WTC11 (cell line): ENCODE data around the gene NLRP6. TPM values are rescaled to one million over a fixed set of nuclear protein-coding genes. Genes with fewer than 3 reads are reported as not detected.

Experiments used
- ATAC-seq: fragments of 200-7000 bp; cut with Tn5 transposase; 2 replicates; pipeline ENCODE4 v1.10.0; 2021; ENCODE audit warnings: mild to moderate bottlenecking, moderate library complexity
- CTCF ChIA-PET: fragments of 300-600 bp; sonication (Branson Sonifier 250); formaldehyde crosslinking; loops from one replicate; lab custom pipeline; 2021; ENCODE audit warnings: antibody characterized with exemption; lab: Charles Lee
- POLR2A ChIA-PET: fragments of 350-600 bp; sonication (Branson Sonifier 250); formaldehyde crosslinking; loops from one replicate; lab custom pipeline; 2021; ENCODE audit warnings: antibody characterized with exemption; lab: Charles Lee
- DNase-seq: peaks from one replicate; pipeline ENCODE4 v3.0.0; 2021; ENCODE audit warnings: low spot score
- H3K27ac Mint-ChIP-seq: 2 replicates; pipeline ENCODE4 v1.8.0; 2021; ENCODE audit warnings: mixed read lengths
- H3K27me3 Mint-ChIP-seq: 2 replicates; pipeline ENCODE4 v1.8.0; 2021; ENCODE audit warnings: low read depth, mild to moderate bottlenecking, moderate library complexity, mixed read lengths
- H3K36me3 Mint-ChIP-seq: 2 replicates; pipeline ENCODE4 v1.8.0; 2021; ENCODE audit warnings: mixed read lengths
- H3K4me1 Mint-ChIP-seq: 2 replicates; pipeline ENCODE4 v1.8.0; 2022; ENCODE audit warnings: mixed read lengths
- H3K4me3 Mint-ChIP-seq: 2 replicates; pipeline ENCODE4 v1.8.0; 2021; ENCODE audit warnings: mild to moderate bottlenecking, moderate library complexity, mixed read lengths
- H3K9me3 Mint-ChIP-seq: 2 replicates; pipeline ENCODE4 v1.8.0; 2021; ENCODE audit warnings: mixed read lengths
- ARID4B ChIP-seq: sonication (generic); formaldehyde crosslinking; IDR thresholded peaks from 2 replicates; pipeline ENCODE4 v1.8.0; 2023; ENCODE audit warnings: missing genetic modification reagents, mild to moderate bottlenecking, borderline replicate concordance
- CDX4 ChIP-seq: fragments of 250-450 bp; sonication (Bioruptor Pico); IDR thresholded peaks from 2 replicates; pipeline ENCODE4 v1.9.0; 2021; ENCODE audit warnings: moderate library complexity, mild to moderate bottlenecking, inconsistent platforms, borderline replicate concordance
- E2F5 ChIP-seq: sonication (generic); formaldehyde crosslinking; IDR thresholded peaks from 2 replicates; pipeline ENCODE4 v1.8.1; 2022; ENCODE audit warnings: mild to moderate bottlenecking, moderate library complexity, missing genetic modification reagents
- EMX1 ChIP-seq: fragments of 250-450 bp; sonication (Bioruptor Pico); IDR thresholded peaks from 2 replicates; pipeline ENCODE4 v1.8.0; 2021; ENCODE audit warnings: mild to moderate bottlenecking
- ERG ChIP-seq: fragments of 250-450 bp; sonication (Bioruptor Pico); IDR thresholded peaks from 2 replicates; pipeline ENCODE4 v1.8.0; 2021; ENCODE audit warnings: mild to moderate bottlenecking
- FOXK1 ChIP-seq: sonication (generic); formaldehyde crosslinking; IDR thresholded peaks from 2 replicates; pipeline ENCODE4 v1.8.0; 2022; ENCODE audit warnings: mild to moderate bottlenecking, moderate library complexity, missing genetic modification reagents
- GTF2I ChIP-seq: fragments of 250-450 bp; sonication (Bioruptor Pico); conservative IDR thresholded peaks from 2 replicates; pipeline ENCODE4 v1.4.0; 2021; ENCODE audit warnings: mild to moderate bottlenecking
- JAZF1 ChIP-seq: fragments of 250-450 bp; sonication (Bioruptor Pico); IDR thresholded peaks from 2 replicates; pipeline ENCODE4 v1.9.0; 2021; ENCODE audit warnings: moderate library complexity, mild to moderate bottlenecking, inconsistent platforms
- MAX ChIP-seq: sonication (generic); formaldehyde crosslinking; IDR thresholded peaks from 2 replicates; pipeline ENCODE4 v1.8.0; 2022; ENCODE audit warnings: mild to moderate bottlenecking, missing genetic modification reagents
- MLX ChIP-seq: sonication (generic); formaldehyde crosslinking; IDR thresholded peaks from 2 replicates; pipeline ENCODE4 v1.8.1; 2023; ENCODE audit warnings: mild to moderate bottlenecking, missing genetic modification reagents, moderate library complexity
- NR3C1 ChIP-seq: sonication (generic); formaldehyde crosslinking; conservative IDR thresholded peaks from 2 replicates; pipeline ENCODE4 v1.8.1; 2023; ENCODE audit warnings: low read depth, mild to moderate bottlenecking, missing genetic modification reagents
- SMAD3 ChIP-seq: sonication (generic); formaldehyde crosslinking; IDR thresholded peaks from 2 replicates; pipeline ENCODE4 v1.8.0; 2022; ENCODE audit warnings: missing genetic modification reagents, mild to moderate bottlenecking, borderline replicate concordance
- SOX15 ChIP-seq: fragments of 250-450 bp; sonication (Bioruptor Pico); IDR thresholded peaks from 2 replicates; pipeline ENCODE4 v1.9.0; 2021; ENCODE audit warnings: mild to moderate bottlenecking
- SP1 ChIP-seq: sonication (generic); formaldehyde crosslinking; conservative IDR thresholded peaks from 2 replicates; pipeline ENCODE4 v1.8.1; 2022; ENCODE audit warnings: missing genetic modification reagents
- TCF7 ChIP-seq: sonication (generic); formaldehyde crosslinking; IDR thresholded peaks from 2 replicates; pipeline ENCODE4 v1.8.0; 2022; ENCODE audit warnings: mild to moderate bottlenecking, low read depth, missing genetic modification reagents, moderate library complexity
- ZBTB43 ChIP-seq: sonication (generic); formaldehyde crosslinking; IDR thresholded peaks from 2 replicates; pipeline ENCODE4 v1.8.1; 2023; ENCODE audit warnings: mild to moderate bottlenecking, missing genetic modification reagents
- ZNF121 ChIP-seq: sonication (generic); formaldehyde crosslinking; IDR thresholded peaks from 2 replicates; pipeline ENCODE4 v1.8.0; 2023; ENCODE audit warnings: missing genetic modification reagents
- ZNF232 ChIP-seq: sonication (generic); formaldehyde crosslinking; IDR thresholded peaks from 2 replicates; pipeline ENCODE4 v1.8.0; 2022; ENCODE audit warnings: mild to moderate bottlenecking, missing genetic modification reagents
- ZNF416 ChIP-seq: fragments of 250-450 bp; sonication (Bioruptor Pico); IDR thresholded peaks from 2 replicates; pipeline ENCODE4 v1.9.0; 2021; ENCODE audit warnings: mild to moderate bottlenecking, inconsistent platforms
- ZNF423 ChIP-seq: fragments of 250-450 bp; sonication (Bioruptor Pico); IDR thresholded peaks from 2 replicates; pipeline ENCODE4 v2.1.2; 2022; ENCODE audit warnings: mild to moderate bottlenecking, moderate library complexity
- ZNF671 ChIP-seq: fragments of 250-450 bp; sonication (Bioruptor Pico); IDR thresholded peaks from 2 replicates; pipeline ENCODE4 v1.8.0; 2021; ENCODE audit warnings: mild to moderate bottlenecking
- total RNA-seq: library from RNA; stranded (reverse); gene quantifications from 3 replicates; pipeline ENCODE4 v1.2.3, GENCODE V29; 2021
- TF ChIP-seq, protein P1 (sequence below): fragments of 250-450 bp; sonication (Bioruptor Pico); IDR thresholded peaks from 2 replicates; pipeline ENCODE4 v1.9.0; 2021; ENCODE audit warnings: mild to moderate bottlenecking

NLRP6 gene
- total RNA-seq, 1 experiment from 2014 or later, result 0.09 TPM

GRCh38 chr11:299081-299891 is 21.1 kb downstream of the NLRP6 start, which contains the start of gene IFITM5:
TSS of gene IFITM5 (minus strand) at chr11:299526. CDS start at chr11:299490, 36 bp downstream.
- ChIA-PET CTCF (interaction anchor here (1.0 to 2.6 kb wide), 5 partner anchors 10 to 65 kb away, joined by 3 to 23 read pairs (median 5); no protein-coding TSS in a partner anchor), POLR2A (interaction anchor here (0.7 to 1.4 kb wide), 5 partner anchors 17 to 117 kb away, joined by 3 to 4 read pairs (median 4); partner anchors contain the start of gene NLRP6)
- no peaks in the 10 kb centered on the region for H3K27me3 Mint-ChIP-seq
- ATAC-seq (no peak), DNase-seq (peak; percentile 10)
- H3K4me3 Mint-ChIP-seq, result no peak within 1 kb of the TSS
- TF ChIP-seq ZNF671 (CRISPR knock-in tag) (no peak), ZNF416 (peak; percentile 13; the same call in 1 of the 2 replicates)
- peaks cover 46% of the 10 kb centered on the region for H3K4me1 Mint-ChIP-seq
- no peaks in the 10 kb centered on the region for H3K36me3 Mint-ChIP-seq
- H3K27ac Mint-ChIP-seq, result peak within 1 kb of the TSS; percentile 57; the same call in 1 of the 2 replicates
- H3K9me3 Mint-ChIP-seq, result no peaks in the 10 kb centered on the region

- ChIA-PET CTCF (interaction anchor here (0.6 to 2.6 kb wide), 5 partner anchors 9 to 64 kb away, joined by 3 to 23 read pairs (median 5); no protein-coding TSS in a partner anchor), POLR2A (interaction anchor here (0.8 to 1.5 kb wide), 5 partner anchors 11 to 55 kb away, joined by 3 to 5 read pairs (median 4); partner anchors contain the start of gene NLRP6)
- Mint-ChIP-seq H3K9me3 (no peaks in the 10 kb centered on the region), H3K4me3 (no peak overlapping the region), H3K27ac (peak overlapping the region; percentile 82; the same call in 1 of the 2 replicates), H3K4me1 (peaks cover 53% of the 10 kb centered on the region), H3K27me3 (no peaks in the 10 kb centered on the region), H3K36me3 (no peaks in the 10 kb centered on the region)
- ATAC-seq (peak; percentile 38), DNase-seq (no peak)
- TF ChIP-seq ZBTB43 (CRISPR knock-in tag) (no peak), SP1 (CRISPR knock-in tag) (0 out of 2 replicates have a peak, but pooled peaks have one; percentile 13), ZNF671 (CRISPR knock-in tag) (no peak), MLX (no peak), ZNF423 (CRISPR knock-in tag) (peak; percentile 70), MAX (CRISPR knock-in tag) (0 out of 2 replicates have a peak, but pooled peaks have one; percentile 36), GTF2I (CRISPR knock-in tag) (no peak), ARID4B (CRISPR knock-in tag) (no peak), ZNF232 (CRISPR knock-in tag) (no peak), EMX1 (CRISPR knock-in tag) (no peak; the same call in 1 of the 2 replicates), FOXK1 (CRISPR knock-in tag) (no peak), ERG (CRISPR knock-in tag) (no peak), NR3C1 (CRISPR knock-in tag) (no peak), ZNF416 (no peak), TCF7 (CRISPR knock-in tag) (no peak), ZNF121 (CRISPR knock-in tag) (no peak), JAZF1 (no peak), CDX4 (no peak), SOX15 (CRISPR knock-in tag) (no peak), E2F5 (no peak), SMAD3 (CRISPR knock-in tag) (no peak)
- TF ChIP-seq, protein P1, sequence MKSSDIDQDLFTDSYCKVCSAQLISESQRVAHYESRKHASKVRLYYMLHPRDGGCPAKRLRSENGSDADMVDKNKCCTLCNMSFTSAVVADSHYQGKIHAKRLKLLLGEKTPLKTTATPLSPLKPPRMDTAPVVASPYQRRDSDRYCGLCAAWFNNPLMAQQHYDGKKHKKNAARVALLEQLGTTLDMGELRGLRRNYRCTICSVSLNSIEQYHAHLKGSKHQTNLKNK, result no peak
Observed at GRCh38 chr11:299951-300735, 21.9 kb downstream of the NLRP6 start.
